GM21723 (cell line): ENCODE results near the gene SP110.
A peak's percentile ranks its signal among the peaks of the same experiment; 100 is the strongest.
"Not testable (repeated sequence)": the region's sequence is repeated elsewhere in the genome, so short reads cannot be mapped to it uniquely, and the experiment has no call there.

Experiments used
- ATAC-seq: cut with Tn5 transposase; IDR thresholded peaks from one replicate; pipeline ENCODE4 v1.9.1; 2021; ENCODE audit warnings: mild to moderate bottlenecking, moderate library complexity; ENCODE audit not compliant: unreplicated experiment

The SP110 gene

GRCh38 chr2:230225486-230225885, 5.7 kb upstream of the SP110 start, which contains the start of gene SP140:
TSS of gene SP140 (plus strand) at chr2:230225736. CDS start at chr2:230225845, 109 bp downstream.
- peak; percentile 70 for ATAC-seq

GRCh38 chr2:230224458-230224857, 4.7 kb upstream of the SP110 start:
- no peak for ATAC-seq

GRCh38 chr2:230222829-230223228, 3.0 kb upstream of the SP110 start:
- not testable (repeated sequence) for ATAC-seq

GRCh38 chr2:230221493-230221892, 1.7 kb upstream of the SP110 start:
- ATAC-seq: no peak

GRCh38 chr2:230220347-230220969, 674 bp upstream of the SP110 start:
- no peak for ATAC-seq

- no peak for ATAC-seq
Observed at GRCh38 chr2:230218421-230218820, 1.4 kb downstream of the SP110 start.

- no peak for ATAC-seq
Observed at GRCh38 chr2:230217424-230217823, 2.4 kb downstream of the SP110 start.

GRCh38 chr2:230216489-230216888, 3.3 kb downstream of the SP110 start:
- no peak for ATAC-seq

- no peak for ATAC-seq
Observed at GRCh38 chr2:230209422-230210051, 10.2 kb downstream of the SP110 start.

- ATAC-seq: no peak
Observed at GRCh38 chr2:230208576-230208975, 11.2 kb downstream of the SP110 start.

GRCh38 chr2:230205721-230206120, 14.1 kb downstream of the SP110 start:
- ATAC-seq: no peak

- ATAC-seq: peak; percentile 47
Observed at GRCh38 chr2:230205034-230205433, 14.8 kb downstream of the SP110 start.

GRCh38 chr2:230203110-230203676, 16.6 kb downstream of the SP110 start:
- ATAC-seq: peak; percentile 54

GRCh38 chr2:230202430-230203109, 17.2 kb downstream of the SP110 start:
- peak; percentile 66 for ATAC-seq

GRCh38 chr2:230184727-230185578, 34.8 kb downstream of the SP110 start:
- ATAC-seq: no peak

GRCh38 chr2:230181195-230181594, 38.6 kb downstream of the SP110 start:
- ATAC-seq: no peak

GRCh38 chr2:230179907-230180306, 39.9 kb downstream of the SP110 start:
- ATAC-seq: no peak

- no peak for ATAC-seq
Observed at GRCh38 chr2:230178546-230179485, 41.0 kb downstream of the SP110 start.

GRCh38 chr2:230176996-230177395, 42.8 kb downstream of the SP110 start:
- ATAC-seq: no peak

GRCh38 chr2:230174466-230174865, 45.3 kb downstream of the SP110 start:
- no peak for ATAC-seq
